Activated T-cell treated with anti-CD3 and anti-CD28 coated beads, Interleukin-2, amount 50 U/mL, for 72 hours (primary cell): Measurements from ENCODE around the gene SCNN1B. TPM values are rescaled to one million over a fixed set of nuclear protein-coding genes. Genes with fewer than 3 reads are reported as not detected.
A peak's percentile ranks its signal among the peaks of the same experiment; 100 is the strongest.
"Not testable (repeated sequence)": the region's sequence is repeated elsewhere in the genome, so short reads cannot be mapped to it uniquely, and the experiment has no call there.

Source experiments
- ATAC-seq, 2 donors: fragments of 150-1000 bp; cut with Tn5 transposase; replicated peaks in 1 of 2; 2 replicates each; pipeline ENCODE4 v1.10.0; 2021; ENCODE audit warnings: moderate library complexity in 2 of 2, mild to moderate bottlenecking in 1 of 2
- DNase-seq, 2 donors: peaks; one replicate each; pipeline ENCODE4 v3.0.0; 2021 to 2022; ENCODE audit warnings: mixed read lengths in 1 of 2
- H3K27ac Mint-ChIP-seq: one replicate; pipeline ENCODE4 v1.8.0; 2022; ENCODE audit warnings: mild to moderate bottlenecking, moderate library complexity, mixed read lengths
- H3K27me3 Mint-ChIP-seq: one replicate; pipeline ENCODE4 v1.8.0; 2022; ENCODE audit warnings: low read depth, mixed read lengths
- H3K36me3 Mint-ChIP-seq, 2 donors: one replicate each; pipeline ENCODE4 v1.8.0; 2022; ENCODE audit warnings: mixed read lengths in 2 of 2, mild to moderate bottlenecking in 1 of 2; ENCODE audit not compliant: insufficient read depth in 2 of 2
- H3K4me1 Mint-ChIP-seq: one replicate; pipeline ENCODE4 v1.8.0; 2022; ENCODE audit warnings: low read depth, mixed read lengths
- H3K4me3 Mint-ChIP-seq, 2 donors: one replicate each; pipeline ENCODE4 v1.8.0; 2022; ENCODE audit warnings: mild to moderate bottlenecking in 2 of 2, mixed read lengths in 2 of 2, moderate library complexity in 2 of 2
- H3K9me3 Mint-ChIP-seq, 2 donors: one replicate each; pipeline ENCODE4 v1.8.0; 2022; ENCODE audit warnings: mixed read lengths in 2 of 2
- total RNA-seq, 2 donors: library from RNA; stranded (reverse); gene quantifications; one replicate each; pipeline ENCODE4 v1.2.3, GENCODE V29; 2022

SCNN1B gene, protein sequence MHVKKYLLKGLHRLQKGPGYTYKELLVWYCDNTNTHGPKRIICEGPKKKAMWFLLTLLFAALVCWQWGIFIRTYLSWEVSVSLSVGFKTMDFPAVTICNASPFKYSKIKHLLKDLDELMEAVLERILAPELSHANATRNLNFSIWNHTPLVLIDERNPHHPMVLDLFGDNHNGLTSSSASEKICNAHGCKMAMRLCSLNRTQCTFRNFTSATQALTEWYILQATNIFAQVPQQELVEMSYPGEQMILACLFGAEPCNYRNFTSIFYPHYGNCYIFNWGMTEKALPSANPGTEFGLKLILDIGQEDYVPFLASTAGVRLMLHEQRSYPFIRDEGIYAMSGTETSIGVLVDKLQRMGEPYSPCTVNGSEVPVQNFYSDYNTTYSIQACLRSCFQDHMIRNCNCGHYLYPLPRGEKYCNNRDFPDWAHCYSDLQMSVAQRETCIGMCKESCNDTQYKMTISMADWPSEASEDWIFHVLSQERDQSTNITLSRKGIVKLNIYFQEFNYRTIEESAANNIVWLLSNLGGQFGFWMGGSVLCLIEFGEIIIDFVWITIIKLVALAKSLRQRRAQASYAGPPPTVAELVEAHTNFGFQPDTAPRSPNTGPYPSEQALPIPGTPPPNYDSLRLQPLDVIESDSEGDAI
- not detected for total RNA-seq

DNA sequence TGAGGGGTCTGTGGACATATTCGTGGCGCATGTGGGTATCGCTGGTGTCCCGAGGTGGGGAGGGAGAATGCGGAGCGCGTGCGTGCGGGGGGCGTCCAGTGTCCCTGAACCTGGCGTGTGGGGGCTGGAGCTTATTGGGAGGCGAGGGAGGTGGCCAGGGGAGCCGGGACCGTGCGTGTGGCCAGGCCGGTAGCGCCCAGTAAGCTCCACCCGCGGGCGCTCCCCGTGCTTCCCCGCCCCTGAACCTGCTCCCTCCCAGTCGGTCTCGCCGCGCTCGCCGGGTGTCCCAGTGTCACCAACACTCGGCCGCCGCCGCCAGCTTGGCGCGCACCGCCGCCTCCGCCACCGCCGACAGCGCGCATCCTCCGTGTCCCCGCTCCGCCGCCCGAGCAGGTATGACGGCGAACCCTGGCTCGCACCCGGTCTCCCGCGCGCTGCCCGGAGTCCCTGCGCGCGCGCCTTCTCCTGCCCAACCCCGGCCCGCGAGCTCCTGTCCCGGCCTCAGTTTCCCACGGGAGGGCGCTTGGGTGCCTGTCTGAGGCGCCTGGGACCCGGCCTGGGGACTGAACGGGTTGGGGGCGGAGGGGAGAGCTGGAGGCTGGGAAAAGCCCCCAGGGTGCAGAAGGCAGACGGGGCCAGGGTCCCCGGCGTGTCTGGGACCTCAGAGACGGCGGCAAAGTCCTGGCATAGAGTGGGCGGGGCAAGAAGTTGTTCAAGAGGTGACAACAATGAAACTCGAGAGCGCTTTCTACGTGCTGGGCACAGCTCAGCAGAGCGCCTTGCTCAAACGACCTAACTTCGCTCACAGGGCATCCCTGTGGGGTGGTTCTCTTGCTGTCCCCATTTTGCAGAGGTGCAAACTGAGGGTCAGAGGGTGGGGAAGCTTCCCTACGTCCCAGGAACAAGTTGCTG, at the start of gene SCNN1B:
TSS of gene SCNN1B (plus strand) at position 258 of the 912 bp plus-strand sequence. CDS start 46,298 bp downstream, outside the sequence.
- Mint-ChIP-seq H3K27me3 (peaks cover 33% of the 10 kb centered on the region), H3K36me3 (no peaks in the 10 kb centered on the region), H3K9me3 (no peaks in the 10 kb centered on the region), H3K4me1 (peaks cover 7% of the 10 kb centered on the region), H3K27ac (no peak within 1 kb of the TSS), H3K4me3 (peak within 1 kb of the TSS; percentile 24 to 25)
- ATAC-seq (no peak), DNase-seq (peak in 1 of 2 donors; percentile 2)

DNA sequence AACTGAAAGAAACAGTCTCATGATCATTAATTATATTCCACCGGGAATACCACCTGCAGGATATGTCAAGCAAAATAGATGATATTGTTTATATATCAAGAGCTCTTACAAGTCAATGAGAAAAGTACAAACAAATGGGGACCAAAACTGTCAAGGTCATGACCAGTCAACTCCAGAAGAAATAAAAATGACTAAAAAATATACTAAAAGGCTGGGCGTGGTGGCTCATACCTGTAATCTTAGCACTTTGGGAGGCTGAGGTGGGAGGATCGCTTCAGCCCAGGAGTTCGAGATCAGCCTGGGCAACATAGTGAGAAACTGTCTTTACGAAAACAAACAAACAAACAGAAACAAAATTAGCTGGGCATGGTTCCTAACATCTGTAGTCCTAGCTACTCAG, 49.8 kb upstream of the SCNN1B start:
- H3K36me3 Mint-ChIP-seq = no peaks in the 10 kb centered on the region
- ATAC-seq (peak; percentile 21 to 35), DNase-seq (no peak)
- H3K27ac Mint-ChIP-seq = no peak overlapping the region
- H3K4me3 Mint-ChIP-seq = no peak overlapping the region
- no peaks in the 10 kb centered on the region for H3K4me1 Mint-ChIP-seq
- H3K27me3 Mint-ChIP-seq = peaks cover 2% of the 10 kb centered on the region
- H3K9me3 Mint-ChIP-seq = peaks cover 0 to 1% of the 10 kb centered on the region in 2 donors

DNA sequence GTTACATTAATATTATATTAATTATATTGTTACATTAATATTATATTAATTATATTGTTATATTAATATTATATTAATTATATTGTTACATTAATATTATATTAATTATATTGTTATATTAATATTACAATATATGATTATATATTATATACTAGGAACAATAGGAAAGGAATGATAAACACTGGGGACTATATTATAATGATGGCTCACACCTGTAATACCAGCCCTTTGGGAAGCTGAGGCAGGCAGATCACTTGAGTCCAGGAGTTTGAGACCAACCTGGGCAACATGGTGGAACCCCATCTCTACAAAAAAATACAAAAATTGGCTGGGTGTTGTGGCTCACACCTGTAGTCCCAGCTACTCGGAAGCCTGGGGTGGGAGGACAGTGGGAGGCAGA, 48.5 kb upstream of the SCNN1B start:
- not testable (repeated sequence) for H3K4me3 Mint-ChIP-seq, H3K36me3 Mint-ChIP-seq, H3K9me3 Mint-ChIP-seq, H3K27ac Mint-ChIP-seq, DNase-seq, H3K27me3 Mint-ChIP-seq, H3K4me1 Mint-ChIP-seq, ATAC-seq

DNA sequence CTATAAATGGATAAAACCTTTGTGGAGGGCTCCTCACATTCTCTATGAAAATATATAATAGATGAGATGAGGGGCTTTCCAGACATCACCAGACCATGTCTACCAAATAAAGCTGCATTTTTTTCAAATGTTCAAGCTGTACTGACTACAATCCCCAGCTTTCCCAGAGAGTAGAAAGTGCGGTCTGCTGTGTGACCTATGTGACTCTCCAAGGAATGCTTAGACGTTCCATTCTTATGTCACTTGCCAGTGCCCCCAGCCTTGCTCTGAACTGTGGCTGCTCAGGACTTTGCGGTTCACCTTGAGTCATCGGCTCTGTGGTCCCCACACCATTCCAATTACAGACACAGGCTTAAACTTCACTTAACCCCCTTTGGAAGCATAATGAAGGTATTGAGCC, 47.8 kb upstream of the SCNN1B start:
- H3K9me3 Mint-ChIP-seq = peaks cover 0 to 1% of the 10 kb centered on the region in 2 donors
- peaks cover 5% of the 10 kb centered on the region for H3K27me3 Mint-ChIP-seq
- ATAC-seq = peak; percentile 17 to 60
- no peak overlapping the region for H3K4me3 Mint-ChIP-seq
- peaks cover 0 to 2% of the 10 kb centered on the region in 2 donors for H3K36me3 Mint-ChIP-seq
- DNase-seq = no peak
- no peak overlapping the region for H3K27ac Mint-ChIP-seq
- H3K4me1 Mint-ChIP-seq = no peaks in the 10 kb centered on the region

DNA sequence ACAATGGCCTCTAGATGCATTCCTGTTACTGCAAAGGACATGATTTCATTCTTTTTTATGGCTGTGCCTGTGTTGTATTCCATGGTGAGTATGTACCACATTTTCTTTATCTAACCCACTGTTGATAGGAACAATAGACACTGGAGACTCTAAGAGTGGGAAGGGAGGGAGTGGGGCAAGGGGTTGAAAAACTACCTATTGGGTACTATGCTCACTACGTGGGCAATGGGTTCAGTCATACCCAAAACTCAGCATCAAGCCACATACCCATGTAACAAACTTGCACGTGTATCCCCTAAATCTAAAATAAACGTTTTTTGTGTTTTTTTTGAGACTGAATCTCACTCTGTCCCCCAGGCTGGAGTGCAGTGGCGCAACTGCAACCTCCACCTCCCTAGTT, 47.1 kb upstream of the SCNN1B start:
- Mint-ChIP-seq H3K27me3 (peaks cover 5% of the 10 kb centered on the region), H3K4me3 (no peak overlapping the region), H3K9me3 (no peaks in the 10 kb centered on the region), H3K27ac (no peak overlapping the region), H3K36me3 (peaks cover 0 to 2% of the 10 kb centered on the region in 2 donors), H3K4me1 (no peaks in the 10 kb centered on the region)
- no peak for DNase-seq
- peak; percentile 44 to 46 for ATAC-seq

DNA sequence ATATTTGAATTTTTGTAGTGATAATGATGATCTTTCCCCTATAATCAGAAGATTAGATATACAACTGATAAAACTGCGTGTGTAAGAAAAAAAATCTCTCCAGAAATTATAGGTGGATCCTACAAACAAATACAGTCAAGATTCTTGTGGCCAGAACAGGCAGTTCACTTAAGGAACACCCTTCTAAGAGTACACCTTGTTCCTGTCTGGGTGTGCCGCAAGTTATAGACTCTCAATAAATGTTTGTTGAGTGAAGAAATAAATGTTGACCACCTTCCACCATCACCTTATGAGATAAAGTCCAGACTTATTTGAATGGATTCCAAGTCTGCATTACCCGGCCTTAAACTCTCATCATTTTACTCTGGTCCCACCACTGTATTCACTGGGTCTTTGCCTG, 45.7 kb upstream of the SCNN1B start:
- Mint-ChIP-seq H3K36me3 (peaks cover 0 to 2% of the 10 kb centered on the region in 2 donors), H3K4me1 (no peaks in the 10 kb centered on the region), H3K27me3 (peaks cover 5% of the 10 kb centered on the region), H3K4me3 (no peak overlapping the region), H3K9me3 (no peaks in the 10 kb centered on the region), H3K27ac (no peak overlapping the region)
- DNase-seq (no peak), ATAC-seq (no peak)

DNA sequence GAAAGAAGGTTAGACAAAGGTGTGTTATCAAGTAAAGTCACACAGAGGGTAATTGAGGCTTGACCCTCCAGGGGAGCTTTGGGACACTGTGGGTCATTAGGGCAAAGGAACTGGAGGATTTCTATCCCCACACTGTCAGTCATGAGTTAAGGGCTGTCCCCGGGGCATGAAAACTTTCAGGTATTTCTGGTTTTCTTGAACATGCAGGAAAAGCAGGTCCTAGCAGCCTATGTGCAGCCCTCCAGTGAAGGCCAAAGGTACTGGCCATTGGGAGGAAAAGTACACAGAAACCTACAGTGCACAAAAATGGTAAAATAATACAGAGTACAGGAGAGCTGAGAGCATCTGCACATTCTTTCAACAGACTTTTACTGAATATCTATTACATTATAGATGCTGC, 44.4 kb upstream of the SCNN1B start:
- no peaks in the 10 kb centered on the region for H3K9me3 Mint-ChIP-seq
- ATAC-seq = no peak

DNA sequence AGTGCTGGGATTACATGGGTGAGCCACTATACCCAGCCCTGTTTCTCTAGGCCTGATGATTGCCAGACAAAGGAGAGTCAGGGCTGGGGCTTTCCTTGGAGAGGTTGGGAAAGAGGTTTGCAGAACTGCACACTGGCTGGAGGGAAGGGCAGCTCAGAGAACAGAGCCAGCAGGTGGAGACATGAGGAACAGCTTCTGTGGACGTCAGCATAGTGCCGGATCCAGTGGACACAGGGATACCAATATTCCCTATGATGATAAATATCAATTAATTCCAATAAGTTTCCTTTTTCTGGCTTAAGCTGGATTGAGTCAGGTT, 43.2 kb upstream of the SCNN1B start:
- Mint-ChIP-seq H3K4me3 (no peak overlapping the region), H3K4me1 (no peaks in the 10 kb centered on the region), H3K27ac (no peak overlapping the region), H3K27me3 (peaks cover 21% of the 10 kb centered on the region), H3K36me3 (peaks cover 0 to 2% of the 10 kb centered on the region in 2 donors), H3K9me3 (no peaks in the 10 kb centered on the region)
- DNase-seq (no peak), ATAC-seq (no peak)

More for the DNA sequence above, 44.4 kb upstream of the SCNN1B start:
- Mint-ChIP-seq H3K27me3 (peaks cover 14% of the 10 kb centered on the region), H3K36me3 (peaks cover 0 to 2% of the 10 kb centered on the region in 2 donors), H3K27ac (no peak overlapping the region), H3K4me1 (no peaks in the 10 kb centered on the region), H3K4me3 (no peak overlapping the region)
- no peak for DNase-seq

DNA sequence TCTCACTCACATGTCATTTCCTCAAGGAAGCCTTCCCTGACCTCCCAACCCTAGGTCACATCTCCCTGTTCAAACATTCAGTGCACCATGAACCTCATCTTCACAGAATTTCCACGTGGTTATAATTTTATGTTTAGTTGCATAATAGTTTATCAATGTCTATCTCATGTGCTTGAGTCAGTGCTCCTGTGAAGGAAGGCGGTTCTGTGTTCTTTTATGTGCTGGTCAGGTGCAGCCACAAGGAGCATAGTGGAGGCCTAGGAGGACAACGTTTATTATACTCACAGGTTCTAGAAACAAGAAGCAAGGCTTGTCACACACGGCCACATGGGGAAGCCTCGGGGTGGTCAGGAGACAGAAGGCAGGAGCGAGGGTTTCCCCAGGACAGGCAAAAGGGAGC, 34.5 kb upstream of the SCNN1B start:
- Mint-ChIP-seq H3K27me3 (peaks cover 8% of the 10 kb centered on the region), H3K4me3 (no peak overlapping the region), H3K27ac (no peak overlapping the region), H3K9me3 (peaks cover 2 to 3% of the 10 kb centered on the region in 2 donors), H3K36me3 (no peaks in the 10 kb centered on the region), H3K4me1 (no peaks in the 10 kb centered on the region)
- ATAC-seq (no peak), DNase-seq (no peak)

DNA sequence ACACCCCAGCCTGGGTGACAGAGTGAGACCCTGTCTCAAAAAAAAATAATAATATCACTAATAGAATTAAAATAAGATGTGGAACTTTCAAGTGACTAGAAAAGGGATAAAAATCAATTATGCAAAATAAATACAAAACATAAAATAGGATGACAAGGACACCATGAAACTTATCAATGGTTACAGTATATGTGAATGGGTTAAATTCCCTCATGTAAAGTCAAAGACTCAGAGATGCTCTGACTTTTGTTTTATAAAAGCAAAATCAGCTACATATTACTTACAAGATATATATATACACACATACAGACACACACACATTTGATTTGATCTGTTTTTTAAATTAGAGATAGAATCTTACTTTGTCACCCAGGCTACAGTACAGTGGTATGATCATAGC, 33.5 kb upstream of the SCNN1B start:
- H3K27me3 Mint-ChIP-seq = no peaks in the 10 kb centered on the region
- H3K4me3 Mint-ChIP-seq = no peak overlapping the region
- H3K27ac Mint-ChIP-seq = no peak overlapping the region
- no peak for ATAC-seq
- no peaks in the 10 kb centered on the region for H3K36me3 Mint-ChIP-seq
- H3K9me3 Mint-ChIP-seq = peaks cover 2 to 3% of the 10 kb centered on the region in 2 donors
- DNase-seq = no peak
- H3K4me1 Mint-ChIP-seq = no peaks in the 10 kb centered on the region

DNA sequence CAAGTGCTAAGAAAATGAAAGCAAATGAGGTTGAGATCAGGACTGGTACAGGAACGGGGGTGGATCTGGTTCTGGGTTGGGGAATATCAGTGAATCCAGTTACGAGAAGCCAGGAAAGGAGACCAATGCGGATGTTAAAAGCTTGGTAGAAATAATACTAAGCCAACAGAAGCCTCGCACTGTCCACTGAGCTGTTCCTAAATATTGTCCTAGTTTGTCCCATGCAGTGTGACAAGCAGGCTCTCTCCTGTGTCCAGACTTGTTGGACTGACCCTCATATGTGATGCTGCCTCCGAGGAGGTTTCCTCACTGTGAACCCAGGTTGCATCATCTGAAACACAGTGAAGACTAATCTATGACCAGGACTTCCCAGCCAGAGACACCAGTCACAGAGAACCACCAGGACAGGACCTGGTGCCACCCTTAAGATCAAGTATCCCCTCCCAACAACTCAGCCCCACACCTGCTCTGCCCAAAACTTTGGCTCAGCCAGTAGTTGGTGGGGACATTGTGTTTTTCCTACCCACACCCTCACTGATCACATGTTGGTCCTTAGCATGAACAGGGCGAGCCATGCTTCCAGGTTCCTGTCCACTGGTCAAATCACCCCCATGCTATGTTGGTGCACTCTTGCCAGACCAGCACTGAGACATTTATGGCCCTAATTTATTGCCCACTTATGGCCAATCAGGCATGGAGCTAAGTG, 32.7 kb upstream of the SCNN1B start:
- Mint-ChIP-seq H3K27ac (no peak overlapping the region), H3K4me1 (no peaks in the 10 kb centered on the region), H3K27me3 (no peaks in the 10 kb centered on the region), H3K9me3 (peaks cover 2 to 3% of the 10 kb centered on the region in 2 donors), H3K4me3 (no peak overlapping the region), H3K36me3 (no peaks in the 10 kb centered on the region)
- no peak for ATAC-seq
- DNase-seq = no peak

DNA sequence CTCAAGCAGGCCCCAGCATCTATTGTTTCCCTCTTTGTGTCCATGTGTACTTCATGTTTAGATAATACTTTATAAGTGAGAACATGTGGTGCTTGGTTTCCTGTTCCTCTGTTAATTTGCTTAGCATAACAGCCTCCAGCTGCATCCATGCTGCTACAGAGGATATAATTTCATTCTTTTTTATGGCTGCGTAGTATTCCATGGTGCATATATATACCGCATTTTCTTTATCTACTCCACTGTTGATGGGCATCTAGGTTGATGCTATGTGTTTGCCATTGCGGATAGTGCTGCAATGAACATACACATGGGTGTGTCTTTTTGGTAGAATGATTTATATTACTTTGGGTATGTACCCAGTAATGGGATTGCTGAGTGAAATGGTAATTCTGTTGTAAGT, 31.4 kb upstream of the SCNN1B start:
- H3K36me3 Mint-ChIP-seq = no peaks in the 10 kb centered on the region
- H3K4me3 Mint-ChIP-seq = no peak overlapping the region
- H3K27ac Mint-ChIP-seq = no peak overlapping the region
- no peak for DNase-seq
- peaks cover 8% of the 10 kb centered on the region for H3K27me3 Mint-ChIP-seq
- no peak for ATAC-seq
- peaks cover 3 to 6% of the 10 kb centered on the region in 2 donors for H3K9me3 Mint-ChIP-seq
- H3K4me1 Mint-ChIP-seq = no peaks in the 10 kb centered on the region
